HCT116 (cell line): ENCODE results near the gene SPIRE1. TPM values are rescaled to one million over a fixed set of nuclear protein-coding genes. Genes with fewer than 3 reads are reported as not detected.

Experiments
- ATAC-seq: fragments of 200-7000 bp; cut with Tn5 transposase; 2 replicates; pipeline ENCODE4 v1.9.1; 2020; ENCODE audit warnings: mild to moderate bottlenecking, moderate library complexity
- BruUV-seq: library from RNA; stranded (reverse); fragments of 400-500 nt; replicated peaks from 2 replicates; lab custom pipeline; 2021; lab: Mats Ljungman, UMichigan
- CTCF ChIA-PET: fragments of 300-600 bp; sonication (Branson Sonifier 250); formaldehyde crosslinking; loops from one replicate; lab custom pipeline; 2021; ENCODE audit warnings: antibody characterized with exemption; lab: Charles Lee
- POLR2A ChIA-PET: fragments of 300-600, 350-600 bp; sonication (Branson Sonifier 250); formaldehyde crosslinking; loops from one replicate; lab custom pipeline; 2021; ENCODE audit warnings: antibody characterized with exemption; lab: Charles Lee
- RAD21 ChIA-PET, 2 experiments: fragments of 300-600 bp; sonication (Branson Sonifier 250); formaldehyde crosslinking; loops; one replicate each; lab custom pipeline; 2023; ENCODE audit warnings: low total read pairs in 2 of 2; ENCODE audit not compliant: uncharacterized antibody in 2 of 2, unreplicated experiment in 2 of 2, low non-redundant PET in 1 of 2; lab: Charles Lee
- DNase-seq: peaks from one replicate; pipeline ENCODE4 v3.0.0-alpha.2; 2010; ENCODE audit warnings: low read depth, low spot score
- H2AFZ ChIP-seq: fragments of 200-600 bp; shearing (Covaris generic), sonication (generic); 2 replicates; pipeline ENCODE4 v1.6.1; 2017; ENCODE audit warnings: low read depth, mixed run types, mixed read lengths, antibody characterized with exemption, low read length; ENCODE audit not compliant: poor library complexity, severe bottlenecking
- H3K27ac ChIP-seq: 2 replicates; pipeline ENCODE4 v1.5.1; 2012; ENCODE audit warnings: low read depth, low read length
- H3K27me3 ChIP-seq: fragments of 200-600 bp; sonication (generic); 2 replicates; pipeline ENCODE4 v1.6.1; 2016; ENCODE audit warnings: mixed run types, low read length, mixed read lengths; ENCODE audit not compliant: insufficient read depth
- H3K36me3 ChIP-seq, 2 experiments: fragments of 200-500 bp in 1 of 2; fragments of 200-600 bp in 1 of 2; sonication (Bioruptor generic) in 1 of 2; sonication (generic) in 1 of 2; 2 replicates each; pipeline versions ENCODE4 v1.5.1 to v1.6.1; 2014 to 2016; ENCODE audit warnings: low read length in 2 of 2, inconsistent platforms in 1 of 2, mixed read lengths in 1 of 2, mixed run types in 1 of 2; ENCODE audit not compliant: insufficient read depth in 2 of 2, control insufficient read depth in 1 of 2
- H3K4me1 ChIP-seq, 2 experiments: fragments of 200-600 bp in 1 of 2; sonication (generic) in 1 of 2; 2 replicates each; pipeline versions ENCODE4 v1.5.1 to v1.6.1; 2012 to 2017; ENCODE audit warnings: low read length in 2 of 2, inconsistent platforms in 1 of 2, mild to moderate bottlenecking in 1 of 2, mixed read lengths in 1 of 2, mixed run types in 1 of 2, moderate library complexity in 1 of 2; ENCODE audit not compliant: insufficient read depth in 2 of 2, control insufficient read depth in 1 of 2
- H3K4me2 ChIP-seq: fragments of 200-600 bp; sonication (generic); 2 replicates; pipeline ENCODE4 v1.6.1; 2017; ENCODE audit warnings: mixed run types, low read length, mixed read lengths
- H3K4me3 ChIP-seq, 2 experiments: fragments of 200-600 bp in 1 of 2; sonication (generic) in 1 of 2; replicated peaks in 1 of 2; 2 replicates each; pipeline ENCODE4 v1.5.1; 2011 to 2016; ENCODE audit warnings: low read length in 2 of 2, control low read depth in 1 of 2, low read depth in 1 of 2, mild to moderate bottlenecking in 1 of 2, mixed read lengths in 1 of 2, mixed run types in 1 of 2
- H3K79me2 ChIP-seq: fragments of 200-600 bp; sonication (generic); 2 replicates; pipeline ENCODE4 v1.6.1; 2017; ENCODE audit warnings: mild to moderate bottlenecking, mixed run types, low read length, moderate library complexity, mixed read lengths; ENCODE audit not compliant: insufficient read depth
- H3K9ac ChIP-seq: fragments of 200-600 bp; sonication (generic); 2 replicates; pipeline ENCODE4 v1.6.1; 2016; ENCODE audit warnings: low read length, mixed read lengths
- H3K9me2 ChIP-seq: fragments of 200-600 bp; sonication (generic), shearing (Covaris generic); 2 replicates; pipeline ENCODE4 v1.6.1; 2017; ENCODE audit warnings: mixed run types, mild to moderate bottlenecking, moderate library complexity; ENCODE audit not compliant: insufficient read depth
- H3K9me3 ChIP-seq, 2 experiments: fragments of 200-500 bp in 1 of 2; fragments of 200-600 bp in 1 of 2; sonication (Bioruptor generic) in 1 of 2; sonication (generic) in 1 of 2; 2 replicates each; pipeline ENCODE4 v1.6.1; 2014 to 2017; ENCODE audit warnings: low read length in 2 of 2, mixed read lengths in 2 of 2, inconsistent platforms in 1 of 2, low read depth in 1 of 2, mild to moderate bottlenecking in 1 of 2, mixed run types in 1 of 2, moderate library complexity in 1 of 2; ENCODE audit not compliant: control insufficient read depth in 1 of 2, insufficient read depth in 1 of 2
- H4K20me1 ChIP-seq: fragments of 200-600 bp; sonication (generic), shearing (Covaris generic); 2 replicates; pipeline ENCODE4 v1.6.1; 2017; ENCODE audit warnings: mixed run types, mild to moderate bottlenecking, moderate library complexity; ENCODE audit not compliant: insufficient read depth
- CEBPB ChIP-seq: IDR thresholded peaks from 2 replicates; pipeline ENCODE4 v1.6.1; 2012; ENCODE audit warnings: low read depth
- EZH2 ChIP-seq: fragments of 200-600 bp; sonication (generic); IDR thresholded peaks from 2 replicates; pipeline ENCODE4 v1.6.1; 2017; ENCODE audit warnings: antibody characterized with exemption, mixed run types
- FOSL1 ChIP-seq: IDR thresholded peaks from 2 replicates; pipeline ENCODE4 v1.6.1; 2012; ENCODE audit warnings: low read depth
- POLR2AphosphoS5 ChIP-seq: IDR thresholded peaks from 2 replicates; pipeline ENCODE4 v1.6.1; 2011; ENCODE audit warnings: mild to moderate bottlenecking, low read depth, low read length, moderate library complexity
- RAD21 ChIP-seq: IDR thresholded peaks from 2 replicates; pipeline ENCODE4 v1.6.1; 2012; ENCODE audit warnings: low read depth, mild to moderate bottlenecking
- SRF ChIP-seq: IDR thresholded peaks from 2 replicates; pipeline ENCODE4 v1.6.1; 2012; ENCODE audit warnings: low read depth
- ZFX ChIP-seq: fragments of 450-650 bp; IDR thresholded peaks from 2 replicates; pipeline ENCODE4 v1.6.1; 2017
- intact Hi-C: fragments of 100-400 bp; cut with micrococcal nuclease; formaldehyde crosslinking; loops from 2 replicates; pipeline ENCODE4 v1.10.0; 2022
- total RNA-seq: library from RNA; stranded (reverse); gene quantifications from one replicate; pipeline ENCODE4 v1.2.1, GENCODE V29; 2021; ENCODE audit not compliant: unreplicated experiment
- TF ChIP-seq, protein P1 (sequence below): IDR thresholded peaks from 2 replicates; pipeline ENCODE4 v1.6.1; 2012; ENCODE audit warnings: low read depth

SPIRE1 gene
- total RNA-seq, 1 experiment from 2014 or later: 26.6 TPM

DNA sequence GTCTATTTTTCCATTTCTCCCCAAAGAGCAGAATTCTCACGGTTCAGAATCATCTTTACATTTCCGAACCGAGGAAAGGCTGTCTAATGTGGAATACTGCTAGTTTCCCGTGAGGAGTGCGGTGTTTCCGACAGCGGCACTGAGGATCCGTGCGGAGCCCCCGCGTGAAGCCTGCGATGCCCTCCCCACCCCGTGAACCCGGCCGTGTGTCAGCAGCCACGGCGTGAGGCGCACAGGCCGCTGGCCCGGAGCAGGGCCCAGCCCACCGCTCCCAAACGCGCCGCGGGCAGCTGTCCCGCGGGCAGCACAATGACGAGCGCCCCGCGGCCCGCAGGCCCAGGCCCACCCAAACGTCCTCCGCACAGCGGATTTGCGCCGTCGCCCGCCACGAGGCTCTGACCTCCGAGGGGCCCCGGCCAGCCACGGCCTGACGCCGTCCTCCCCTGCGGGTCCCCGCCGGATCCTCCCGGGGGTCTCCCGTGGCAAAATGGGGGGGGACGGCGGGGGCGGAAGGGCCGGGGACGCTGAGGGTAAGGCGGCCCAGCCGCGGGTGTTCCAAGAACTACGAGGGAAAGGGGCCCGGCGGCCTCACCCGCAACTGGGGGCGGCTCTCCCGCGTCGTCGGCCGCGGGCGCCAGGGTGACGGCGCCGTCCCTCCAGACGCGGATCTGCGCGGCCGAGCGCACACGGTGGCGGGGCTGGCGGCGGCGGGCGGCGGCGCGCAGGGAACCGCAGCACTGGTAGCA lies 796 bp downstream of the SPIRE1 start:
- H3K9ac ChIP-seq: peak overlapping the region; percentile 74
- intact Hi-C loops: loop anchor here (1.0 kb wide), 1 partner anchor 250 kb away; the partner anchor contains the start of gene PRELID3A
- no peak for TF ChIP-seq RAD21
- no peak for TF ChIP-seq SRF
- TF ChIP-seq, protein P1, sequence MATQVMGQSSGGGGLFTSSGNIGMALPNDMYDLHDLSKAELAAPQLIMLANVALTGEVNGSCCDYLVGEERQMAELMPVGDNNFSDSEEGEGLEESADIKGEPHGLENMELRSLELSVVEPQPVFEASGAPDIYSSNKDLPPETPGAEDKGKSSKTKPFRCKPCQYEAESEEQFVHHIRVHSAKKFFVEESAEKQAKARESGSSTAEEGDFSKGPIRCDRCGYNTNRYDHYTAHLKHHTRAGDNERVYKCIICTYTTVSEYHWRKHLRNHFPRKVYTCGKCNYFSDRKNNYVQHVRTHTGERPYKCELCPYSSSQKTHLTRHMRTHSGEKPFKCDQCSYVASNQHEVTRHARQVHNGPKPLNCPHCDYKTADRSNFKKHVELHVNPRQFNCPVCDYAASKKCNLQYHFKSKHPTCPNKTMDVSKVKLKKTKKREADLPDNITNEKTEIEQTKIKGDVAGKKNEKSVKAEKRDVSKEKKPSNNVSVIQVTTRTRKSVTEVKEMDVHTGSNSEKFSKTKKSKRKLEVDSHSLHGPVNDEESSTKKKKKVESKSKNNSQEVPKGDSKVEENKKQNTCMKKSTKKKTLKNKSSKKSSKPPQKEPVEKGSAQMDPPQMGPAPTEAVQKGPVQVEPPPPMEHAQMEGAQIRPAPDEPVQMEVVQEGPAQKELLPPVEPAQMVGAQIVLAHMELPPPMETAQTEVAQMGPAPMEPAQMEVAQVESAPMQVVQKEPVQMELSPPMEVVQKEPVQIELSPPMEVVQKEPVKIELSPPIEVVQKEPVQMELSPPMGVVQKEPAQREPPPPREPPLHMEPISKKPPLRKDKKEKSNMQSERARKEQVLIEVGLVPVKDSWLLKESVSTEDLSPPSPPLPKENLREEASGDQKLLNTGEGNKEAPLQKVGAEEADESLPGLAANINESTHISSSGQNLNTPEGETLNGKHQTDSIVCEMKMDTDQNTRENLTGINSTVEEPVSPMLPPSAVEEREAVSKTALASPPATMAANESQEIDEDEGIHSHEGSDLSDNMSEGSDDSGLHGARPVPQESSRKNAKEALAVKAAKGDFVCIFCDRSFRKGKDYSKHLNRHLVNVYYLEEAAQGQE: no peak
- no peak for TF ChIP-seq POLR2AphosphoS5
- TF ChIP-seq FOSL1: no peak
- no peak for TF ChIP-seq EZH2
- peak; percentile 91 for TF ChIP-seq ZFX
- no peak for TF ChIP-seq CEBPB
- DNase-seq (no peak), ATAC-seq (peak; percentile 63)
- no peaks in the 10 kb centered on the region for H3K27me3 ChIP-seq
- ChIA-PET CTCF (interaction anchor here (1.1 kb wide), 1 partner anchor 374 kb away, joined by 3 read pairs; no protein-coding TSS in a partner anchor), RAD21 (no interaction called here), POLR2A (no interaction called here)
- no TSS peak for BruUV-seq
- H3K4me2 ChIP-seq: peak overlapping the region; percentile 83
- H3K9me2 ChIP-seq: no peaks in the 10 kb centered on the region
- peak overlapping the region; percentile 62 to 79 for H3K4me3 ChIP-seq
- peaks cover 12 to 37% of the 10 kb centered on the region in 2 experiments for H3K4me1 ChIP-seq
- H4K20me1 ChIP-seq: 0 out of 2 replicates have a peak, but pooled peaks cover 3% of the 10 kb centered on the region
- peaks cover 38% of the 10 kb centered on the region for H3K79me2 ChIP-seq
- H3K27ac ChIP-seq: peak overlapping the region; percentile 75
- no peak overlapping the region for H2AFZ ChIP-seq
- H3K36me3 ChIP-seq: no peaks in the 10 kb centered on the region
- no peaks in the 10 kb centered on the region for H3K9me3 ChIP-seq
